ENCODE results near the gene TMC5.
A peak's percentile ranks its signal among the peaks of the same experiment; 100 is the strongest.

Gene TMC5

DNA sequence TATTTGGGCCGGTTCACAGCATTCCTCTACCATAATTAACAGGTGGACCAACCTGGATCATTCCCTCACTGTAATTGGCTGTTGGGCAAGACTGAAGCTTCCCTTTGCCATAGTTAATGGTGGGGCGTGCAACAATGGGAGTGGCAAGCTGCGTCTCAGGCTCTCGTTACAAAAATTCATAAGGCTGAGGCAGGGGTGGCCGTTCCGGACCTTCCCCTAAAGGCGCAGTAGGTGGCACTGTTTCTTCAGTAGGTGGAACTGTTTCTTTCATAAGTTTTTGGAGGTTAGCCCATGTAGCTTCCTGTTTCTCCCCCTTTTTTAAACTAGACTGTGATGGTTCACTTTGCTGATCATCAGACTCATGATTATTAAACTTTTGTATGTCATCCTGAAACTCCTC lies 17.0 kb upstream of the TMC5 start:
- Histone ChIP-seq H3K9ac (ENCODE audit: low read length) (no peak overlapping the region), H3K36me3 (replicated peaks; ENCODE audit: insufficient read depth, low read length) (no peaks in the 10 kb centered on the region), H3K9me2 (replicated peaks; ENCODE audit: insufficient read depth, low read length) (no peaks in the 10 kb centered on the region), H3K4me3 (ENCODE audit: low read length) (no peak overlapping the region), H3K79me2 (ENCODE audit: low read length) (no peaks in the 10 kb centered on the region), H3K27me3 (replicated peaks; ENCODE audit: insufficient read depth, low read length) (no peaks in the 10 kb centered on the region), H4K20me1 (ENCODE audit: insufficient read depth, low read length) (no peaks in the 10 kb centered on the region), H3K27ac (ENCODE audit: low read length) (no peak overlapping the region), H3K4me1 (ENCODE audit: low read length) (no peaks in the 10 kb centered on the region), H3K9me3 (replicated peaks; ENCODE audit: insufficient read depth, low read length) (no peaks in the 10 kb centered on the region), H3F3A (ENCODE audit: insufficient read depth, low read length) (no peaks in the 10 kb centered on the region), H2AFZ (ENCODE audit: low read length) (no peak overlapping the region), H3K4me2 (ENCODE audit: low read depth, low read length) (no peak overlapping the region)
- TF ChIP-seq CTCF (IDR thresholded peaks at IDR 0.05; ENCODE audit: low read length) (peak; percentile 66), EZH2 (optimal IDR thresholded peaks at IDR 0.05; ENCODE audit: low read depth, low read length) (no peak)
- DNase-seq, result peak; percentile 63

- no peak for DNase-seq
- H3K27me3 ChIP-seq (replicated peaks; ENCODE audit: insufficient read depth, low read length), result no peaks in the 10 kb centered on the region
- H3K4me3 ChIP-seq (ENCODE audit: low read length), result no peak overlapping the region
- H3K4me2 ChIP-seq (ENCODE audit: low read depth, low read length), result no peak overlapping the region
- no peaks in the 10 kb centered on the region for H3K9me3 ChIP-seq (replicated peaks; ENCODE audit: insufficient read depth, low read length)
- H4K20me1 ChIP-seq (ENCODE audit: insufficient read depth, low read length), result no peaks in the 10 kb centered on the region
- TF ChIP-seq CTCF (IDR thresholded peaks at IDR 0.05; ENCODE audit: low read length), result no peak
- TF ChIP-seq EZH2phosphoT487 (IDR thresholded peaks at IDR 0.05; ENCODE audit: low read length), result no peak
- no peak for TF ChIP-seq EZH2 (optimal IDR thresholded peaks at IDR 0.05; ENCODE audit: low read depth, low read length)
- peaks cover 6% of the 10 kb centered on the region; the same call in 1 of the 2 replicates for H3K79me2 ChIP-seq (ENCODE audit: low read length)
- H3K9ac ChIP-seq (ENCODE audit: low read length), result no peak overlapping the region
- no peaks in the 10 kb centered on the region for H3F3A ChIP-seq (ENCODE audit: insufficient read depth, low read length)
- H2AFZ ChIP-seq (ENCODE audit: low read length), result no peak overlapping the region
- no peaks in the 10 kb centered on the region for H3K9me2 ChIP-seq (replicated peaks; ENCODE audit: insufficient read depth, low read length)
- H3K36me3 ChIP-seq (replicated peaks; ENCODE audit: insufficient read depth, low read length), result no peaks in the 10 kb centered on the region
- H3K4me1 ChIP-seq (ENCODE audit: low read length), result peaks cover 10% of the 10 kb centered on the region; the same call in 1 of the 2 replicates
- H3K27ac ChIP-seq (ENCODE audit: low read length), result no peak overlapping the region
Measured at GRCh38 chr16:19406891-19407491, 10.7 kb upstream of the TMC5 start.

GRCh38 chr16:19410435-19411171 lies 7.1 kb upstream of the TMC5 start:
- no peaks in the 10 kb centered on the region for H3K9me2 ChIP-seq (replicated peaks; ENCODE audit: insufficient read depth, low read length)
- H2AFZ ChIP-seq (ENCODE audit: low read length), result peak overlapping the region; percentile 75
- H3K27ac ChIP-seq (ENCODE audit: low read length), result peak overlapping the region; percentile 57; the same call in 1 of the 2 replicates
- no peaks in the 10 kb centered on the region for H3F3A ChIP-seq (ENCODE audit: insufficient read depth, low read length)
- H3K4me3 ChIP-seq (ENCODE audit: low read length), result peak overlapping the region; percentile 55
- peak; percentile 21 for TF ChIP-seq CTCF (IDR thresholded peaks at IDR 0.05; ENCODE audit: low read length)
- no peak for TF ChIP-seq EZH2 (optimal IDR thresholded peaks at IDR 0.05; ENCODE audit: low read depth, low read length)
- no peaks in the 10 kb centered on the region for H3K36me3 ChIP-seq (replicated peaks; ENCODE audit: insufficient read depth, low read length)
- peak overlapping the region; percentile 65 for H3K9ac ChIP-seq (ENCODE audit: low read length)
- H3K4me2 ChIP-seq (ENCODE audit: low read depth, low read length), result peak overlapping the region; percentile 72
- peaks cover 10% of the 10 kb centered on the region; the same call in 1 of the 2 replicates for H3K4me1 ChIP-seq (ENCODE audit: low read length)
- no peaks in the 10 kb centered on the region for H3K9me3 ChIP-seq (replicated peaks; ENCODE audit: insufficient read depth, low read length)
- H4K20me1 ChIP-seq (ENCODE audit: insufficient read depth, low read length), result no peaks in the 10 kb centered on the region
- no peaks in the 10 kb centered on the region for H3K27me3 ChIP-seq (replicated peaks; ENCODE audit: insufficient read depth, low read length)
- peak; percentile 71 for DNase-seq
- peaks cover 6% of the 10 kb centered on the region; the same call in 1 of the 2 replicates for H3K79me2 ChIP-seq (ENCODE audit: low read length)
